ENCODE measurements around the gene ELP4. TPM values are rescaled to one million over a fixed set of nuclear protein-coding genes. Genes with fewer than 3 reads are reported as not detected.

Gene ELP4
- total RNA-seq, 1 experiment from 2014 or later: 19.4 TPM

- ChIA-PET POLR2A (ENCODE audit: unreplicated experiment) (no interaction called here), CTCF (no interaction called here)
- Histone ChIP-seq H3K79me2 (ENCODE audit: low read length) (no peaks in the 10 kb centered on the region), H3K9me3 (ENCODE audit: low read length) (no peaks in the 10 kb centered on the region), H4K20me1 (ENCODE audit: low read length) (0 out of 2 replicates have a peak, but pooled peaks cover 5% of the 10 kb centered on the region), H3K27ac (ENCODE audit: low read length) (no peak overlapping the region), H2AFZ (ENCODE audit: low read length) (no peak overlapping the region), H3K4me1 (ENCODE audit: insufficient read depth, low read length) (peaks cover 29% of the 10 kb centered on the region), H3K4me2 (ENCODE audit: low read length) (peak overlapping the region; percentile 37; the same call in 1 of the 2 replicates), H3K36me3 (ENCODE audit: low read depth, low read length) (no peaks in the 10 kb centered on the region), H3K4me3 (ENCODE audit: low read length) (no peak overlapping the region), H3K27me3 (ENCODE audit: low read length) (no peaks in the 10 kb centered on the region), H3K9ac (ENCODE audit: low read length) (no peak overlapping the region), H3K9me2 (replicated peaks; ENCODE audit: low read length) (no peaks in the 10 kb centered on the region), H3F3A (ENCODE audit: low read length, unreplicated experiment) (no peaks in the 10 kb centered on the region)
- TF ChIP-seq EZH2 (IDR thresholded peaks at IDR 0.05; ENCODE audit: low read length, unreplicated experiment) (no peak), EZH2phosphoT487 (IDR thresholded peaks at IDR 0.05; ENCODE audit: borderline replicate concordance, low read length) (no peak)
- DNase-seq (peak; percentile 78), ATAC-seq (peak; percentile 67)
- BruUV-seq (replicated peaks): no TSS peak
- intact Hi-C loops (cut with micrococcal nuclease): loop anchor here (2.0 to 10.0 kb wide), 5 partner anchors 41 to 399 kb away; no protein-coding TSS in a partner anchor
Observed at GRCh38 chr11:31643857-31644256, 134.3 kb downstream of the ELP4 start.

DNA sequence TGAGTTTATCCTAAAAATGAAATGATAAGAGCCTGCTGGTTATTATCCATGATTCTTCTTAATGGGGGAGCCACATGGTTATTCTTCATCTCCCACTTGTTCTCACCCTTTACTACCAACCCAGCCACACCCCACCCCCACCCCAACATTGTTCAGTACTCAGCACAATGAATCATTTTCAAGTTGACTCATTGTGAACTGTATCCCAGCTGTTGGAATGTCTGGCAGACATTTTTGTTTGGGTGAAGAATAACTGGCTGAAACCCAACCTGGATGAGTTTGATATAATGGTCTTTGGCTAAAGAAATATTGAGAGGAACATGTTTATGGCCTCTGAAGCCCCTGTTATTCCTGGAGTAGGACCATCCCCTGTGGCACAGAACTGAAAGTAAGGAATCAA lies 136.2 kb downstream of the ELP4 start:
- DNase-seq: peak; percentile 86
- Histone ChIP-seq H3K9ac (ENCODE audit: low read length) (no peak overlapping the region), H3K4me3 (ENCODE audit: low read length) (no peak overlapping the region), H3K36me3 (ENCODE audit: low read depth, low read length) (no peaks in the 10 kb centered on the region), H3K27me3 (ENCODE audit: low read length) (no peaks in the 10 kb centered on the region), H2AFZ (ENCODE audit: low read length) (no peak overlapping the region), H3K4me1 (ENCODE audit: insufficient read depth, low read length) (peaks cover 29% of the 10 kb centered on the region), H3K79me2 (ENCODE audit: low read length) (no peaks in the 10 kb centered on the region), H4K20me1 (ENCODE audit: low read length) (0 out of 2 replicates have a peak, but pooled peaks cover 5% of the 10 kb centered on the region), H3K9me3 (ENCODE audit: low read length) (no peaks in the 10 kb centered on the region), H3F3A (ENCODE audit: low read length, unreplicated experiment) (no peaks in the 10 kb centered on the region), H3K9me2 (replicated peaks; ENCODE audit: low read length) (no peaks in the 10 kb centered on the region), H3K4me2 (ENCODE audit: low read length) (no peak overlapping the region), H3K27ac (ENCODE audit: low read length) (no peak overlapping the region)
- peak; percentile 78 for ATAC-seq
- CTCF ChIA-PET: no interaction called here
- no TSS peak for BruUV-seq (replicated peaks)
- POLR2A ChIA-PET (ENCODE audit: unreplicated experiment): no interaction called here
- intact Hi-C loops (cut with micrococcal nuclease): loop anchor here (2.0 to 10.0 kb wide), 3 partner anchors 39 to 401 kb away; no protein-coding TSS in a partner anchor
- TF ChIP-seq CTCF (conservative IDR thresholded peaks at IDR 0.05; ENCODE audit: low read depth, low read length): no peak
- TF ChIP-seq EZH2phosphoT487 (IDR thresholded peaks at IDR 0.05; ENCODE audit: borderline replicate concordance, low read length): no peak
- no peak for TF ChIP-seq EZH2 (IDR thresholded peaks at IDR 0.05; ENCODE audit: low read length, unreplicated experiment)

DNA sequence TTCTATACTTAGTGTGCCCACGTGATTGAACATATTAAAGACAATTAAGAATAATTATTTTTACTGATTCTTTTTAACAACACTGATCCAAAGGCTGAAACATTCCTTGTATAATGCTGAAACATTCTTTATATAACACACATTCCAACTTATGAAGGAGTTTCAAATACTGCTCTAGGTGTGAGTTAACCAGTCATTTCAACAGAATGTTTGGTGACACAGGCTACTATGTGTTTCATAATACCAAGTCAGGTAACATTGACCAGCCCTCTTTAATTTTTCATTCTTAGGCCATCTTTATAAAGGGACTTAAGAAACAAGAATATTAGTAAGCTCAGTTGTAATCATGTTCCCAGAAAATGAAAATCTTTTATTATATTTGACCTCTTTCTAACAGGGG lies 136.6 kb downstream of the ELP4 start:
- Histone ChIP-seq H3K4me3 (ENCODE audit: low read length) (no peak overlapping the region), H3K4me2 (ENCODE audit: low read length) (no peak overlapping the region), H3F3A (ENCODE audit: low read length, unreplicated experiment) (no peaks in the 10 kb centered on the region), H4K20me1 (ENCODE audit: low read length) (0 out of 2 replicates have a peak, but pooled peaks cover 5% of the 10 kb centered on the region), H3K9ac (ENCODE audit: low read length) (no peak overlapping the region), H3K27ac (ENCODE audit: low read length) (no peak overlapping the region), H3K27me3 (ENCODE audit: low read length) (no peaks in the 10 kb centered on the region), H3K4me1 (ENCODE audit: insufficient read depth, low read length) (peaks cover 29% of the 10 kb centered on the region), H3K36me3 (ENCODE audit: low read depth, low read length) (no peaks in the 10 kb centered on the region), H2AFZ (ENCODE audit: low read length) (no peak overlapping the region), H3K79me2 (ENCODE audit: low read length) (no peaks in the 10 kb centered on the region), H3K9me2 (replicated peaks; ENCODE audit: low read length) (no peaks in the 10 kb centered on the region), H3K9me3 (ENCODE audit: low read length) (no peaks in the 10 kb centered on the region)
- DNase-seq (no peak), ATAC-seq (no peak)
- ChIA-PET CTCF (interaction anchor here (0.6 kb wide), 1 partner anchor 9 kb away, joined by 5 read pairs; no protein-coding TSS in a partner anchor), POLR2A (ENCODE audit: unreplicated experiment) (interaction anchor here (0.7 kb wide), 1 partner anchor 59 kb away, joined by 8 read pairs; no protein-coding TSS in a partner anchor)
- BruUV-seq (replicated peaks): no TSS peak
- TF ChIP-seq EZH2 (IDR thresholded peaks at IDR 0.05; ENCODE audit: low read length, unreplicated experiment) (no peak), CTCF (conservative IDR thresholded peaks at IDR 0.05; ENCODE audit: low read depth, low read length) (no peak), EZH2phosphoT487 (IDR thresholded peaks at IDR 0.05; ENCODE audit: borderline replicate concordance, low read length) (no peak)
- intact Hi-C loops (cut with micrococcal nuclease): loop anchor here (10.0 kb wide), 1 partner anchor 401 kb away; no protein-coding TSS in a partner anchor

Data from PC-3 (cell line).